ENCODE measurements around the gene MYADML2. TPM values are rescaled to one million over a fixed set of nuclear protein-coding genes. Genes with fewer than 3 reads are reported as not detected.
A peak's percentile ranks its signal among the peaks of the same experiment; 100 is the strongest.

The MYADML2 gene
- total RNA-seq, 1 donor from 2014 or later, result not detected

DNA sequence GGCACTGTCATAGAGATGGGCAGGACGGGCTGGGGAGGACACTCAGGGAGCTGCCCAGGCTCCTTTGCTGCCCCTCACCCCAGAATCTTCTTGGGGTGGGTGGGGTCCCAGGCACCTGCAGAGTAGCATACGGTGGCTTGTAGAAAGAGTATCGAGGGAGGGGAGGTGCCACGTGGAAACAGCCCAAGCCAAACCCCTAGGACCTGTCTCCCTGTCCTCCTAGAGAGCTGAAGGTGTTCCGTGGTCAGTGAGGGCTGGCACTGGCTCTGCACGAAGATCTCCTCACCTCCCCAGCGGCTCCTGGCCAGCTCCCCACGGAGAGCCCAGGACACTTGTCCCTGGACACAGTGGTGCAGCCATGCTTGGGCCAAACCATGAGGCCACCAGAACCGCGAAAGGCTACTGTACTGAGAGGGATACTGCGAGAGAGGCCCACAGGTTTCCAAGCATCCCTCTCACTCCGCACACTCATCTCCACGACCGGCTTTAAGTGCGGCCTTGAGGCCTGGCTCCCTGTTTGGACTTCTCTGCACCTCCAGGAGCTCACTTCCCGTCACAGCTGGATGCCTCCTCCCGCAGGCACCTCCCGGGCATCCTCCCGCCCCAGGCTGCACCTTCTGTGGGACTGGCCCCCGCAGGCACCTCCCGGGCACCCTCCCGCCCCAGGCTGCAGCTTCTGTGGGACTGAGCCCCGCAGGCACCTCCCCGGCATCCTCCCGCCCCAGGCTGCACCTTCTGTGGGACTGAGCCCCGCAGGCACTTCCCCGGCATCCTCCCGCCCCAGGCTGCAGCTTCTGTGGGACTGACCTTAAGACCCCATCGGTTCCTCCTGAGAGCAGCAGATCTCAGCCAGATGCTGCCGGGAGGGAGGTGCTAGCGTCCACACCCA, 17.5 kb downstream of the MYADML2 start:
- H3K4me1 Mint-ChIP-seq (ENCODE audit: unreplicated experiment), result peaks cover 9% of the 10 kb centered on the region
- no peaks in the 10 kb centered on the region for H3K27me3 Mint-ChIP-seq
- H3K4me3 Mint-ChIP-seq, result peak overlapping the region; percentile 75
- TF ChIP-seq, protein P1, sequence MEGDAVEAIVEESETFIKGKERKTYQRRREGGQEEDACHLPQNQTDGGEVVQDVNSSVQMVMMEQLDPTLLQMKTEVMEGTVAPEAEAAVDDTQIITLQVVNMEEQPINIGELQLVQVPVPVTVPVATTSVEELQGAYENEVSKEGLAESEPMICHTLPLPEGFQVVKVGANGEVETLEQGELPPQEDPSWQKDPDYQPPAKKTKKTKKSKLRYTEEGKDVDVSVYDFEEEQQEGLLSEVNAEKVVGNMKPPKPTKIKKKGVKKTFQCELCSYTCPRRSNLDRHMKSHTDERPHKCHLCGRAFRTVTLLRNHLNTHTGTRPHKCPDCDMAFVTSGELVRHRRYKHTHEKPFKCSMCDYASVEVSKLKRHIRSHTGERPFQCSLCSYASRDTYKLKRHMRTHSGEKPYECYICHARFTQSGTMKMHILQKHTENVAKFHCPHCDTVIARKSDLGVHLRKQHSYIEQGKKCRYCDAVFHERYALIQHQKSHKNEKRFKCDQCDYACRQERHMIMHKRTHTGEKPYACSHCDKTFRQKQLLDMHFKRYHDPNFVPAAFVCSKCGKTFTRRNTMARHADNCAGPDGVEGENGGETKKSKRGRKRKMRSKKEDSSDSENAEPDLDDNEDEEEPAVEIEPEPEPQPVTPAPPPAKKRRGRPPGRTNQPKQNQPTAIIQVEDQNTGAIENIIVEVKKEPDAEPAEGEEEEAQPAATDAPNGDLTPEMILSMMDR (conservative IDR thresholded peaks at IDR 0.05), result no peak
- H3K27ac Mint-ChIP-seq, result peak overlapping the region; percentile 39
- H3K36me3 Mint-ChIP-seq, result no peaks in the 10 kb centered on the region
- DNase-seq (ENCODE audit: extremely low spot score, unreplicated experiment), result no peak
- no peaks in the 10 kb centered on the region for H3K9me3 Mint-ChIP-seq

DNA sequence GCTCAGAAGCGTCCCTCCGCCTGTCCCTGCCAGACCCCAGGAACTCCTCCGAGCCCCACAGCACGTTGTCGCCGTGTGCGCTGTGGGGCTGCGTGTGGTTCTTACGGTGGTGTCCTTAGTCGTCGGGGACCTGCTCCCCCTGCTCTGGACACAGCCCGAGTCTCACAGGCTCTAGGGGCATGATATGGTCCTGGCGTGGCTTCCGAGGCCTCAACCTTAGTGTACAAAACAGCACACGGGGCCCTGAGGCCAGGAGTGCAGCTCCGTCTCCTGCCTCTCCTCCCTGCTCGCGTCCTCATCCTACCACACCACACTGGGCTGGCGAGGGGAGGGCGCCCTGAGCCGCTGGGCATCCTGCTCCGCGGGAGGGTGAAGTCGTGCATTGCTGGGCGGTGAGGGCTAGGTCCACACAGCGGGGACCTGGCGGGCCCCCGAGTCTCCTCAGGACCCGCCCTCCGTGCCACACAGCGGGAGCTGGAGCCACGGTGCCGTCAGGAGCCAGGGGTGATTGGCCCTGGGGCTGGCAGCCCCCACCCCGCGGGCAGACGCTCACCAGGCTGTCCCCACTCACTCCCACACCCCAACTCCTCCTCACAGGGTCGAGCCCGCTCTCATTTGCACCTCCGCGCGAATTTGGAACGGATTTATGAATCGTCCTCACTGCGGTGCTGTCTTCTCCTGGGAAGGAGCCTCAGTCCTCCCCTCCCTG, 18.3 kb downstream of the MYADML2 start:
- H3K4me1 Mint-ChIP-seq (ENCODE audit: unreplicated experiment), result peaks cover 14% of the 10 kb centered on the region
- no peak for DNase-seq (ENCODE audit: extremely low spot score, unreplicated experiment)
- H3K9me3 Mint-ChIP-seq, result no peaks in the 10 kb centered on the region
- H3K27ac Mint-ChIP-seq, result peak overlapping the region; percentile 39
- H3K4me3 Mint-ChIP-seq, result peak overlapping the region; percentile 79
- TF ChIP-seq, protein P1 (conservative IDR thresholded peaks at IDR 0.05), result no peak
- no peaks in the 10 kb centered on the region for H3K27me3 Mint-ChIP-seq
- H3K36me3 Mint-ChIP-seq, result no peaks in the 10 kb centered on the region

GRCh38 chr17:81927653-81928543, 19.1 kb downstream of the MYADML2 start, which contains the start of gene MAFG:
TSS of gene MAFG (minus strand) at chr17:81927735. CDS start at chr17:81923185, 4,550 bp downstream.
- peaks cover 18% of the 10 kb centered on the region for H3K4me1 Mint-ChIP-seq (ENCODE audit: unreplicated experiment)
- H3K36me3 Mint-ChIP-seq, result no peaks in the 10 kb centered on the region
- H3K27ac Mint-ChIP-seq, result peak within 1 kb of the TSS; percentile 97
- H3K9me3 Mint-ChIP-seq, result no peaks in the 10 kb centered on the region
- TF ChIP-seq, protein P1 (conservative IDR thresholded peaks at IDR 0.05), result peak; percentile 59
- DNase-seq (ENCODE audit: extremely low spot score, unreplicated experiment), result peak; percentile 97
- no peaks in the 10 kb centered on the region for H3K27me3 Mint-ChIP-seq
- H3K4me3 Mint-ChIP-seq, result peak within 1 kb of the TSS; percentile 88

DNA sequence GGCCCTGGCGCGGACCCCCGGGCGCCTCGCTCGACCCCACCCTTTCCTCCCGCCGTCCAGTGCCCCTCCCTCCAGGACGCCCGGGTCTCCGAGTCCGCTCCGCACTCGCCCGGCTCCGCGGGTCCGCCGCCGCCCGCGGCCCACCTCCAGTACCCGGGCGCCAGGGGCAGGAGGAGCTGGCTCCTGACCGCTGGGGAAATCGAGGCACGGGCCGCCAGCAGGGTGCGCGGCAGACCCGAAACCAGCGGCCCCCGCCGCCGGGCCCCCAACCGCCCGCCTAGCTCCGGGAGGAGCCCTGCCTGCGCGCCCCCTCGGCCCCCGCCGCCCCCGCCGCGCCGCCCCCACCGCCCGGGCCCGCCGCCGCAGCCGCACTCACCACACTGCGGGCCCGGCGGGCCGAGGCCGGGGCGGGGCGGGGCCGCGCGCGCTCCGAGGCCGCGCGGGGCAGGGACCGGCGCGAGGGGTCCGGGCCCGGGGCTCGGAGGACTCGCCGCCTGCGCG, 19.8 kb downstream of the MYADML2 start:
- peaks cover 18% of the 10 kb centered on the region for H3K4me1 Mint-ChIP-seq (ENCODE audit: unreplicated experiment)
- H3K9me3 Mint-ChIP-seq, result no peaks in the 10 kb centered on the region
- no peaks in the 10 kb centered on the region for H3K27me3 Mint-ChIP-seq
- TF ChIP-seq, protein P1 (conservative IDR thresholded peaks at IDR 0.05), result no peak
- DNase-seq (ENCODE audit: extremely low spot score, unreplicated experiment), result no peak
- H3K4me3 Mint-ChIP-seq, result no peak overlapping the region
- peak overlapping the region; percentile 39 for H3K27ac Mint-ChIP-seq
- H3K36me3 Mint-ChIP-seq, result peaks cover 1% of the 10 kb centered on the region

Data from type B pancreatic cell (in vitro differentiated cells).